ENCODE results near the gene ATP2C2. TPM values are rescaled to one million over a fixed set of nuclear protein-coding genes. Genes with fewer than 3 reads are reported as not detected.

ATP2C2 gene
- total RNA-seq, 1 donor from 2014 or later: not detected

- Histone ChIP-seq H3K36me3 (ENCODE audit: control insufficient read depth in 3 of 3, insufficient read depth in 3 of 3, low read length in 3 of 3) (no peaks in the 10 kb centered on the region), H3K4me1 (ENCODE audit: control insufficient read depth in 3 of 3, insufficient read depth in 3 of 3, low read length in 3 of 3) (no peaks in the 10 kb centered on the region), H3K27me3 (ENCODE audit: control insufficient read depth in 3 of 3, insufficient read depth in 3 of 3, low read length in 3 of 3) (peaks cover 5 to 36% (median 34%) of the 10 kb centered on the region in 3 donors), H3K27ac (ENCODE audit: low read depth, low read length) (no peak overlapping the region), H3K4me3 (ENCODE audit: low read length in 3 of 3) (no peak overlapping the region), H3K9me3 (ENCODE audit: control insufficient read depth in 3 of 3, low read length in 3 of 3) (no peaks in the 10 kb centered on the region), H3K9ac (ENCODE audit: low read depth in 1 of 3, low read length in 3 of 3) (no peak overlapping the region)
Measured at GRCh38 chr16:84426804-84427203, 58.5 kb downstream of the ATP2C2 start.

DNA sequence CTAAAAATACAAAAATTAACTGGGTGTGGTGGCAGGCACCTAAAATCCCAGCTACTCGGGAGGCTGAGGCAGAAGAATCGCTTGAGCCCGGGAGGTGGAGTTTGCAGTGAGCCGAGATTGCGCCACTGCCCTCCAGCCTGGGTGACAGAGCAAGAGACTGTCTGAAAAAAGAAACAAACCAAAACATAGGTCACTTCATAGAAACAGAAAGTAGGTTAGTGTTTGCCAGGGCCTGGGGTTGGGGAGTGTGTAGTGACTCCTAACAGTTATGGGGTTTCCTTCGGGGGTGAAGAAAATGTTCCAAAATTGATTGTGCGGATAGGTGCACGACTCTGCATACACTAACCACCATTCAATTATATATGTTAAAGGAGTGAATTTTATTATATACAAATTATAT lies 59.2 kb downstream of the ATP2C2 start:
- Histone ChIP-seq H3K9me3 (ENCODE audit: control insufficient read depth in 3 of 3, low read length in 3 of 3) (no peaks in the 10 kb centered on the region), H3K4me3 (ENCODE audit: low read length in 3 of 3) (no peak overlapping the region), H3K27ac (ENCODE audit: low read depth, low read length) (no peak overlapping the region), H3K36me3 (ENCODE audit: control insufficient read depth in 3 of 3, insufficient read depth in 3 of 3, low read length in 3 of 3) (no peaks in the 10 kb centered on the region), H3K9ac (ENCODE audit: low read depth in 1 of 3, low read length in 3 of 3) (no peak overlapping the region), H3K4me1 (ENCODE audit: control insufficient read depth in 3 of 3, insufficient read depth in 3 of 3, low read length in 3 of 3) (no peaks in the 10 kb centered on the region), H3K27me3 (ENCODE audit: control insufficient read depth in 3 of 3, insufficient read depth in 3 of 3, low read length in 3 of 3) (peaks cover 5 to 33% (median 32%) of the 10 kb centered on the region in 3 donors)

- H3K9me3 ChIP-seq (ENCODE audit: control insufficient read depth in 3 of 3, low read length in 3 of 3): no peaks in the 10 kb centered on the region
- H3K27me3 ChIP-seq (ENCODE audit: control insufficient read depth in 3 of 3, insufficient read depth in 3 of 3, low read length in 3 of 3): peaks cover 5 to 34% (median 29%) of the 10 kb centered on the region in 3 donors
- no peak overlapping the region for H3K27ac ChIP-seq (ENCODE audit: low read depth, low read length)
- no peaks in the 10 kb centered on the region for H3K4me1 ChIP-seq (ENCODE audit: control insufficient read depth in 3 of 3, insufficient read depth in 3 of 3, low read length in 3 of 3)
- no peaks in the 10 kb centered on the region for H3K36me3 ChIP-seq (ENCODE audit: control insufficient read depth in 3 of 3, insufficient read depth in 3 of 3, low read length in 3 of 3)
- H3K4me3 ChIP-seq (ENCODE audit: low read length in 3 of 3): no peak overlapping the region
- no peak overlapping the region for H3K9ac ChIP-seq (ENCODE audit: low read depth in 1 of 3, low read length in 3 of 3)
Measured at GRCh38 chr16:84430860-84431259, 62.5 kb downstream of the ATP2C2 start.

GRCh38 chr16:84434800-84435199 lies 66.5 kb downstream of the ATP2C2 start:
- no peak overlapping the region for H3K27ac ChIP-seq (ENCODE audit: low read depth, low read length)
- H3K4me1 ChIP-seq (ENCODE audit: control insufficient read depth in 3 of 3, insufficient read depth in 3 of 3, low read length in 3 of 3): no peaks in the 10 kb centered on the region
- no peak overlapping the region for H3K9ac ChIP-seq (ENCODE audit: low read depth in 1 of 3, low read length in 3 of 3)
- H3K4me3 ChIP-seq (ENCODE audit: low read length in 3 of 3): no peak overlapping the region
- H3K27me3 ChIP-seq (ENCODE audit: control insufficient read depth in 3 of 3, insufficient read depth in 3 of 3, low read length in 3 of 3): peaks cover 0 to 28% (median 27%) of the 10 kb centered on the region in 3 donors
- H3K36me3 ChIP-seq (ENCODE audit: control insufficient read depth in 3 of 3, insufficient read depth in 3 of 3, low read length in 3 of 3): no peaks in the 10 kb centered on the region
- no peaks in the 10 kb centered on the region for H3K9me3 ChIP-seq (ENCODE audit: control insufficient read depth in 3 of 3, low read length in 3 of 3)

GRCh38 chr16:84436196-84436595 lies 67.9 kb downstream of the ATP2C2 start:
- H3K36me3 ChIP-seq (ENCODE audit: control insufficient read depth in 3 of 3, insufficient read depth in 3 of 3, low read length in 3 of 3): no peaks in the 10 kb centered on the region
- H3K9me3 ChIP-seq (ENCODE audit: control insufficient read depth in 3 of 3, low read length in 3 of 3): no peaks in the 10 kb centered on the region
- H3K4me1 ChIP-seq (ENCODE audit: control insufficient read depth in 3 of 3, insufficient read depth in 3 of 3, low read length in 3 of 3): no peaks in the 10 kb centered on the region
- H3K27ac ChIP-seq (ENCODE audit: low read depth, low read length): no peak overlapping the region
- H3K27me3 ChIP-seq (ENCODE audit: control insufficient read depth in 3 of 3, insufficient read depth in 3 of 3, low read length in 3 of 3): peaks cover 0 to 31% (median 19%) of the 10 kb centered on the region in 3 donors
- H3K4me3 ChIP-seq (ENCODE audit: low read length in 3 of 3): no peak overlapping the region
- no peak overlapping the region for H3K9ac ChIP-seq (ENCODE audit: low read depth in 1 of 3, low read length in 3 of 3)

DNA sequence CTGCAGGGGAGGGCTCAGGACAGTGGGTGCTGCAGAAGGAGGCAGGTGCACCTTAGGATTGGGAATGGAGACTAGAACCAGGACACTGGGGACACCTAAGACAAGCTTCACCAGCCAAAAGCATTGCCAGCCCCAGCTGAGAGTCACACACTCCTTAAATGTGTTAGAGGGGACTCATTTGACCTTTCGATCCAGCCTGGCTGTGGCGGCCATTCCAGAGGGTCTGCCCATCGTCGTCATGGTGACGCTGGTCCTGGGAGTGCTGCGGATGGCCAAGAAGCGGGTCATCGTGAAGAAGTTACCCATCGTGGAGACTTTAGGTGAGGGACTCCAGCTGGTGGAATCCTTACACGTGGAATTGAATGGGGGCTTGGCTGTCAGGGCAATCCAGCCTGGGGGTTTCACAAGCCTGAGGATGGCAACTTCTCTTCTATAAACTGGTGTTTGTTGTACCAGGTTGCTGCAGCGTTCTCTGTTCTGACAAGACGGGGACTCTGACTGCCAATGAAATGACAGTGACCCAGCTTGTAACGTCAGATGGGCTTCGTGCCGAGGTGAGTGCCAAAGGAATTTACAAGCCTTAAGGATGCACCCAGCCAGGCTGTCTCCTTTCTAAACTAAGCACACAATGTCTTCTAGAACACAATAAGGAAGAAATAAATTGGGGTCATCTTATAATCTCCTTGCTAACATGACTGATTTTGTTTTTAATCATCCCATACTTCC lies 70.8 kb downstream of the ATP2C2 start:
- no peaks in the 10 kb centered on the region for H3K9me3 ChIP-seq (ENCODE audit: control insufficient read depth in 3 of 3, low read length in 3 of 3)
- H3K27me3 ChIP-seq (ENCODE audit: control insufficient read depth in 3 of 3, insufficient read depth in 3 of 3, low read length in 3 of 3): peaks cover 10 to 30% (median 23%) of the 10 kb centered on the region in 3 donors
- no peaks in the 10 kb centered on the region for H3K36me3 ChIP-seq (ENCODE audit: control insufficient read depth in 3 of 3, insufficient read depth in 3 of 3, low read length in 3 of 3)

GRCh38 chr16:84442416-84443145 lies 74.2 kb downstream of the ATP2C2 start:
- Histone ChIP-seq H3K9me3 (ENCODE audit: control insufficient read depth in 3 of 3, low read length in 3 of 3) (no peaks in the 10 kb centered on the region), H3K4me3 (ENCODE audit: low read length in 3 of 3) (no peak overlapping the region), H3K9ac (ENCODE audit: low read depth in 1 of 3, low read length in 3 of 3) (no peak overlapping the region), H3K27ac (ENCODE audit: low read depth, low read length) (no peak overlapping the region), H3K36me3 (ENCODE audit: control insufficient read depth in 3 of 3, insufficient read depth in 3 of 3, low read length in 3 of 3) (no peaks in the 10 kb centered on the region), H3K27me3 (ENCODE audit: control insufficient read depth in 3 of 3, insufficient read depth in 3 of 3, low read length in 3 of 3) (peaks cover 12 to 42% (median 34%) of the 10 kb centered on the region in 3 donors), H3K4me1 (ENCODE audit: control insufficient read depth in 3 of 3, insufficient read depth in 3 of 3, low read length in 3 of 3) (no peaks in the 10 kb centered on the region)

More for the DNA sequence above, 70.8 kb downstream of the ATP2C2 start:
- no peak overlapping the region for H3K9ac ChIP-seq (ENCODE audit: low read depth in 1 of 3, low read length in 3 of 3)
- no peak overlapping the region for H3K27ac ChIP-seq (ENCODE audit: low read depth, low read length)
- H3K4me3 ChIP-seq (ENCODE audit: low read length in 3 of 3): no peak overlapping the region
- no peaks in the 10 kb centered on the region for H3K4me1 ChIP-seq (ENCODE audit: control insufficient read depth in 3 of 3, insufficient read depth in 3 of 3, low read length in 3 of 3)

- Histone ChIP-seq H3K4me1 (ENCODE audit: control insufficient read depth in 3 of 3, insufficient read depth in 3 of 3, low read length in 3 of 3) (no peaks in the 10 kb centered on the region), H3K27me3 (ENCODE audit: control insufficient read depth in 3 of 3, insufficient read depth in 3 of 3, low read length in 3 of 3) (peaks cover 12 to 39% (median 32%) of the 10 kb centered on the region in 3 donors), H3K27ac (ENCODE audit: low read depth, low read length) (no peak overlapping the region), H3K9me3 (ENCODE audit: control insufficient read depth in 3 of 3, low read length in 3 of 3) (no peaks in the 10 kb centered on the region), H3K4me3 (ENCODE audit: low read length in 3 of 3) (no peak overlapping the region), H3K36me3 (ENCODE audit: control insufficient read depth in 3 of 3, insufficient read depth in 3 of 3, low read length in 3 of 3) (no peaks in the 10 kb centered on the region), H3K9ac (ENCODE audit: low read depth in 1 of 3, low read length in 3 of 3) (no peak overlapping the region)
Measured at GRCh38 chr16:84443166-84443802, 74.9 kb downstream of the ATP2C2 start.

- H3K4me1 ChIP-seq (ENCODE audit: control insufficient read depth in 3 of 3, insufficient read depth in 3 of 3, low read length in 3 of 3): no peaks in the 10 kb centered on the region
- H3K36me3 ChIP-seq (ENCODE audit: control insufficient read depth in 3 of 3, insufficient read depth in 3 of 3, low read length in 3 of 3): no peaks in the 10 kb centered on the region
- H3K27me3 ChIP-seq (ENCODE audit: control insufficient read depth in 3 of 3, insufficient read depth in 3 of 3, low read length in 3 of 3): peaks cover 12 to 28% (median 26%) of the 10 kb centered on the region in 3 donors
- no peak overlapping the region for H3K9ac ChIP-seq (ENCODE audit: low read depth in 1 of 3, low read length in 3 of 3)
- no peak overlapping the region for H3K4me3 ChIP-seq (ENCODE audit: low read length in 3 of 3)
- H3K9me3 ChIP-seq (ENCODE audit: control insufficient read depth in 3 of 3, low read length in 3 of 3): no peaks in the 10 kb centered on the region
- no peak overlapping the region for H3K27ac ChIP-seq (ENCODE audit: low read depth, low read length)
Measured at GRCh38 chr16:84444476-84444875, 76.1 kb downstream of the ATP2C2 start.

- Histone ChIP-seq H3K9ac (ENCODE audit: low read depth in 1 of 3, low read length in 3 of 3) (no peak overlapping the region), H3K9me3 (ENCODE audit: control insufficient read depth in 3 of 3, low read length in 3 of 3) (no peaks in the 10 kb centered on the region), H3K36me3 (ENCODE audit: control insufficient read depth in 3 of 3, insufficient read depth in 3 of 3, low read length in 3 of 3) (no peaks in the 10 kb centered on the region), H3K27me3 (ENCODE audit: control insufficient read depth in 3 of 3, insufficient read depth in 3 of 3, low read length in 3 of 3) (peaks cover 15 to 31% (median 24%) of the 10 kb centered on the region in 3 donors), H3K27ac (ENCODE audit: low read depth, low read length) (no peak overlapping the region), H3K4me1 (ENCODE audit: control insufficient read depth in 3 of 3, insufficient read depth in 3 of 3, low read length in 3 of 3) (no peaks in the 10 kb centered on the region), H3K4me3 (ENCODE audit: low read length in 3 of 3) (no peak overlapping the region)
Measured at GRCh38 chr16:84446084-84446483, 77.7 kb downstream of the ATP2C2 start.
